Measurements from ENCODE around the gene OSBPL10.
"Not testable (repeated sequence)": the region's sequence is repeated elsewhere in the genome, so short reads cannot be mapped to it uniquely, and the experiment has no call there.

The OSBPL10 gene

DNA sequence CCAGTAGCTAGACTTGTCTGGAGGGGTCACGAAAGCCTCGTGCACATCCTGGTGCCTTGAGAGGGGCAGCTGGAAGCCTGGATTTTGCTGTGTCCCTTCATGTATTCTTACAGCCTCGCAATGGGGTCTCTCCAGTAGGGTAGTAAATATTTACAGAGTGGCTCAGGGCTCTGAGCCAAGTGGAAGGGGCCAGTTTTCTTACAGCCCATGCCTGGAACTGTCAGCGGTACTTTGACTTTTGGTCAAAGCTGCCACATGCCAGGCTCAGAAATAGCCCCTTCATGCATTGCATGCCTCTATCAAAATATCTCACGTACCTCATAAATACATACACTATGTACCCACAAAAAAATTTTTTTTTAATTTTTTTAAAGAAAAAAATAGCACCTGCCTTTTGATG lies 119.2 kb downstream of the OSBPL10 start:
- in situ Hi-C loops (cut with MboI; ENCODE audit: low sequenced_read_pairs) = no loop called here

- in situ Hi-C loops (cut with MboI; ENCODE audit: low sequenced_read_pairs) = not testable (repeated sequence)
Observed at GRCh38 chr3:31860642-31861041, 120.4 kb downstream of the OSBPL10 start.

- in situ Hi-C loops (cut with MboI; ENCODE audit: low sequenced_read_pairs) = no loop called here
Observed at GRCh38 chr3:31859245-31859644, 121.8 kb downstream of the OSBPL10 start.

DNA sequence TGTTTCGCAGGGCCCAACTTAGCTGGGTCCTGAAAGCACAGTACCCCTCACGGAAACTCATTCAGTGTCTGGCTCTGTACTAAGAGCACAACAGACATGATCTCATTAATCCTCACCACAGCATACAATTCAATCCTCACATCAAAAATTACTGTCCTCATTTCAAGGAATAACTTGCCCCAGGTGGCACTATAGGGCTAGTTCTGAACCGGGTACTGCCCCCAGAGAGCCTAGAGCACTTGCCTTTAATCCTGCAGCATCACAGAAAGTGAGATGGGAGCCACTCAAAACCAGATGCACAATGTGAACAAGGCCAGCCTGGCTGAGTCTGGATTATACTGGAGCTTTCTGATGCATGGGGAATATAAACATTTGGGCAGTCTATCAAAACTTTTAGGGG lies 122.6 kb downstream of the OSBPL10 start:
- in situ Hi-C loops (cut with MboI; ENCODE audit: low sequenced_read_pairs) = no loop called here

DNA sequence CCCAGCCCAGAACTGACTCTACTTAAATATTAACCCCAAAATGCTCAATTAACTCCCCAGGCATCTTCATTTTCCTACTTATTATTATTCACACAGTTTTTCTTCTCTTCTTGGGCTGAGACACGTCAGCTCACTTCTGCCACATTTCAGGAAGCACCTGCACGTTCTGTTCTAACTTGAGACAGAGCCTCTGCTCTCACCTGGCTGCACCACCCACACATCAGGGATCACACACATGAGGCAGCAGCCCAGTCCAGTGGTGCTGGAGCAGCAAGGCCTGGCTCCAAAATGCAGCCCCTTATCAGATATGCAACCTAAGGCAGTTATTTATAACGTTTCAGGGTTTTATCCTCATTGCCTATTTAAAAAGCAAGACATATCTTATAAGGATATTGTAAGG lies 127.5 kb downstream of the OSBPL10 start:
- in situ Hi-C loops (cut with MboI; ENCODE audit: low sequenced_read_pairs) = no loop called here

GRCh38 chr3:31851278-31851677 lies 129.8 kb downstream of the OSBPL10 start:
- in situ Hi-C loops (cut with MboI; ENCODE audit: low sequenced_read_pairs) = no loop called here

DNA sequence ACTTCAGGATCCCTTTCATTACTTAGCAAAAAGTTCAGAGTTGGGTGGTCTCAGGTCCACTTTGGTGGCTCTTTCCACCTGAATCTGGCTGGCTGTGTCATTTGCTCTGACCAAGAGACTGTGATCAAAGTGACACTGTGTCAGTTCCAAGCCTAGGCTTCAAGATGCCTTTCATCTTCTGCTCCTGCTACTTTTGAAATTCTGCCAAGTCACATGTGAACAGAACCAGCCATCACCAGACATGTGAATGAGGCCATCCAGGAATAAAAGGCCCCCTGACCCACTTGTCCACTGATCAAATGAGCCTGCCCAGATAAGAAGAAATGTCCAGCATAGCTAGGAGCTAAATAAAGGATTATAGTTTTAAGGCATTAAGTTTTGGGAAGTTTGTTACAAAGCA lies 132.2 kb downstream of the OSBPL10 start:
- in situ Hi-C loops (cut with MboI; ENCODE audit: low sequenced_read_pairs) = no loop called here

DNA sequence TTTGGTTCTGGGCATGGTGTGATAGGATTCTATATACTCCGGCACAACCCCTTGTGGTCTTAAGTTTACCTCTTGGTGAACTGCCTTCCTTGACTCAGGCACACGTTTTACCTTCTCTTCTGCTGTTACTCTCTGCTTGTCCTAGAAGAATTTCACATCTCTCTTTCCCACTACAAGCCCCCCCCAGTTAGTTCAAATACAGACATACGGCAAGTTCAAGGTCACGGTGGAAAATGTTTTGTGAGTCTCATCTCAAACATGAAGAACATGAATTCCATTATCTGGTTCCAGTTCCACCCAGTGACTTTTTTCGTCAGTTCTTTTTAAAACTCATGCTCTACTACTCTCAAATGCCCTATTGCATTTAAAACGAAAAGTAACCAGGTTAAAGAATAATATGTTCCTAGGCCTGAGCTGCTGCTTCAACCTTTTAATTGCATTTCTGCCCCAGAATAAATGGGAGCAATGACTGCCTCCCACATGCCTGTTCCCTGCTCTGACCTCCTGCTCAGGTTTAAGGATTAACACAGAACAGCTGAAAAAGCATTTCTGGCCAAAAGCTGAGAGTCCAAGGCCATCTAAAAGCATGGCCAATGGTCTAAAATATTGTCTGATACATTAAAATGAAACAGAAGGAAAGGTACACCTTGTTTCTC lies 132.8 kb downstream of the OSBPL10 start:
- in situ Hi-C loops (cut with MboI; ENCODE audit: low sequenced_read_pairs) = no loop called here

GRCh38 chr3:31847760-31848159 lies 133.3 kb downstream of the OSBPL10 start:
- in situ Hi-C loops (cut with MboI; ENCODE audit: low sequenced_read_pairs) = no loop called here

DNA sequence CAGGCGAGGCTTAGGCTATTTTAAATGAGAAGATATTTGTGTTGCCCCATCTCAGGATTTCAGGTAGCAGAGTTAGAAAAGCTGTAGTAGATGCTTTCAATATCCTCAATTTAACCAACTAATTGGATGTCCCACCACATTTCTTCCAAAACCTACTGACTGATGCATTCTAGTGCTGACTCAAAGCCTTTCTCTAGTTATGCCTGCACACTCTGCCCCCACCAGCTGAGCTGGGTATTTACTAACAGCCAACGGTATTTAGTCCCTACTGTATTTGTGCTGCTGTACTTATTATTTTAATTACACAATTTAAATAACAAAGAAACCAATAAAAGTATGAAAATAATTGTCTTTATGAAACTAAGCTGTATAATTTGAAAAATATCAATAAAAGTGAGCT lies 139.5 kb downstream of the OSBPL10 start:
- in situ Hi-C loops (cut with MboI; ENCODE audit: low sequenced_read_pairs) = no loop called here

DNA sequence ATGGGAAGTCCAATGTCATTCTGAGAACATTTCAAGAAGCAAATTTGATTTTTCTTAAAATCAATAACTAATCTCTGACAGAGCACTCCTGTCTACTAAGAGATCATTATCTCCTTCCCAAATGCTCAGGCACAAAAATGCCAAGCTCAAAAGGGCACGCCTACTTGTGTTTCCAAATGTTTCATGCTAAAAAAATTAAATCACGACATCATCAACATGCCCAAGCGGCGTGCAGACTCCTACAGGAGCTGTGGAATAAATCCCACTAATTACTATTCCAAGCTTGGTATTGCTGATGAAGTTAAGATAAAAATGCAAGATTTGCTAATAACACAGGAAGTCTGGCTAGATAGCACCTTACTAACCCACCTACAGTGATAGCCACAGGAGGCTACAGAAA lies 140.8 kb downstream of the OSBPL10 start:
- in situ Hi-C loops (cut with MboI; ENCODE audit: low sequenced_read_pairs) = no loop called here

- in situ Hi-C loops (cut with MboI; ENCODE audit: low sequenced_read_pairs) = no loop called here
Observed at GRCh38 chr3:31839144-31839917, 141.7 kb downstream of the OSBPL10 start.

GRCh38 chr3:31836131-31837075 lies 144.7 kb downstream of the OSBPL10 start:
- in situ Hi-C loops (cut with MboI; ENCODE audit: low sequenced_read_pairs) = no loop called here

DNA sequence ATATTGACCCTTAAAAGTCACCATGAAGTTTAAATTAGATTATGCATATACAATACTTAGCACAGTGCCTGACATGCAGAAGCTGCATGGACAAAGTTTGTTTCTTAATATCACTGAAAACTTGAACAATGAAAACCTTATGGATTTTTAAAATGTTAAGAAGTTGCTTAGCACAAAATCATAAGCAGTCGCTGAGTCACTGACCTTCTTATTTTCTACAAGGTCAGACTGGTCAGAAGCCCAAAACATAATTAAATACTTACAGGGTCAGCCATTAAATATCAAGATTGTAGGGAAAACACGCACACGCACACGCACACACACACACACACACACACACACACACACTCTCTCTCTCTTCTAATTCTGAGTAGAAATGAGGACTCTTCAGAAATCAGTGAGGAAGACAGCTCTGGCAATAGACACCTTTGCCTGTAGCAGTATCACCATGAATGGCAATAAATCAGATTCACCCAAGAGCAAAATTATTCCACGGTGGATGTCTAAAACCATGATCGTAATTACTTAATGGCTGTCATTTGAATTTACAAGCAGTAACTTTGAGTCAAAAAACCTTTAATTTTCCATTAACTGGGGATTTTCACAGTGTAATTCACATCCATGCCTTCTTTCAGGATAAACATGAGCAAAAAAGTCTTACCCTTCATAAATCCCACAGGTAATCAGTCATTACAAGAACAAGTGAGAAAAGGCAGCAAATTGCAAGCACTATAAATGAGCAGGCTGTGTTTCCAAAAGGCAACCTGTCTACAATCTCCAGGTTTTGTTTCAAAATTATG lies 147.5 kb downstream of the OSBPL10 start:
- in situ Hi-C loops (cut with MboI; ENCODE audit: low sequenced_read_pairs) = no loop called here

- in situ Hi-C loops (cut with MboI; ENCODE audit: low sequenced_read_pairs) = no loop called here
Observed at GRCh38 chr3:31832551-31832950, 148.5 kb downstream of the OSBPL10 start.

DNA sequence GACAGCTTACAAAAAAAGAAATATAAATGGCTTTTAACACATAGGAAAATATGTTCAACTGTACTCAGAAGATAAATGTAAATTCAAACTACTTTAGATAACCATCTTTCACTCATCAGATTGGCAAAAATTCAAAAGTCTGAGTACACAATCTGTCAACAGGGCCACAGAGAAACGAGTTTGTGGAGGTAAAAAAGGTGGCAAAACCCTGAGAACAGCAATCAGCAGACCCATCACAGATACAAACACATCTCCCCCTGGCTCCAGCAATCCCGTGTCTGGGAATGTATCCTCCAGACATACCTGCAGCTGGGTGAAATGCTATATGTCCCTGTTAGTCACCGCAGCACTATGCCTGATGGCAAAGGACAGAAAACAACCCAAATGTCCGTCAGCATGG lies 149.5 kb downstream of the OSBPL10 start:
- in situ Hi-C loops (cut with MboI; ENCODE audit: low sequenced_read_pairs) = no loop called here

DNA sequence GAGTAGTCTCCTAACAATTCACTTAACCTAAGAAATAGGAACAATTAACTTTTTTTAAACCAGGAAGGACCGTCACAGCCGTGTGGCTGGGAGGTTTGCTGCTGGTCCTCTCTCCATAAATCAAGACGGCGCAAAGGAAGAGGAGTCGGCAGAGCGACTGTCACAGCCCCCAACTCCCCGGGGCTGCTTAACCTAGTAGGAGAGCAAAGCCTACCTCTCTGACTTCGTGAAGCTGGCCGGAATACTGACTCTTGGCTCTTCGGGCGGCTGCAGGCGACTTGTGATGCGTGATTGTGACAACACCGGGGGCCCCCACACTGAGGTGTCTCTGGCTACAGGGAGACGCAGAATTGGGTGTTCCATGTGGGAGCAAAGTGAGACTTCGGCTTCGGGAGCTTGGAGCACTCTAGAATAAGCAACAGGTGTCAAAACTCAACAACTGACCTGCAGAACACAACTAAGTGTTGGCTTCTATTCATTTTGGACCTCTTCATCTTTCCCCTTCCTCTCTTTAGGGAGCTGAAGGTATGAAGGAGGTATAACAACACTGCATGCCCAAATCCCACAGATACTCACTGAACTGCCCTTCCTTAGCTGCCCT lies 151.1 kb downstream of the OSBPL10 start:
- in situ Hi-C loops (cut with MboI; ENCODE audit: low sequenced_read_pairs) = no loop called here

DNA sequence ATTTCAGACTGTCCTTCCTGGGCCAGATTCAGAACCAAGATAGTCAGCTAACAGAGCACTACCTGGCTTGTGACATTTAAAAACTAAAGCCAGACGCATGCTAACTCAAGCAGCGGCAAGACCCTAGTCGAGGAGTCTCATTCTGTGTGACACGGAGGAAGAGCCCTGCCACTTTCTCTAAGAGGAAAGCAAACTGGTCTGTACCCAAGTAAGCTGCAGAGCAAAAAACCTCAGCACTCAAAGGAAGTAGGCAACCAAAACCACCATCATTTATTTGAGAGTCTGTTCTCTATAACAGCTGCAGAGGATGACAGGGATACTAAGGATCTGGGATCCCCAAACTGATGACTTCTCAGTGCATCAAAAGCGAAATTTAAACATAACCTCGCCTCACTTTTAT lies 152.1 kb downstream of the OSBPL10 start:
- in situ Hi-C loops (cut with MboI; ENCODE audit: low sequenced_read_pairs) = no loop called here

- in situ Hi-C loops (cut with MboI; ENCODE audit: low sequenced_read_pairs) = no loop called here
Observed at GRCh38 chr3:31828007-31828406, 153.1 kb downstream of the OSBPL10 start.

GRCh38 chr3:31823184-31823583 lies 157.9 kb downstream of the OSBPL10 start:
- in situ Hi-C loops (cut with MboI; ENCODE audit: low sequenced_read_pairs) = no loop called here

Measured in hTERT RPE-1 (cell line).